Effector CD8-positive, alpha-beta T cell (primary cell): Measurements from ENCODE around the gene ADAT1.

Experiments
- DNase-seq: peaks from one replicate; lab custom pipeline; 2025; lab: John Stamatoyannopoulos, UW
- total RNA-seq, 4 experiments: gene quantifications; one replicate each; lab custom pipeline; 2026; lab: John Stamatoyannopoulos, UW

Gene ADAT1, protein sequence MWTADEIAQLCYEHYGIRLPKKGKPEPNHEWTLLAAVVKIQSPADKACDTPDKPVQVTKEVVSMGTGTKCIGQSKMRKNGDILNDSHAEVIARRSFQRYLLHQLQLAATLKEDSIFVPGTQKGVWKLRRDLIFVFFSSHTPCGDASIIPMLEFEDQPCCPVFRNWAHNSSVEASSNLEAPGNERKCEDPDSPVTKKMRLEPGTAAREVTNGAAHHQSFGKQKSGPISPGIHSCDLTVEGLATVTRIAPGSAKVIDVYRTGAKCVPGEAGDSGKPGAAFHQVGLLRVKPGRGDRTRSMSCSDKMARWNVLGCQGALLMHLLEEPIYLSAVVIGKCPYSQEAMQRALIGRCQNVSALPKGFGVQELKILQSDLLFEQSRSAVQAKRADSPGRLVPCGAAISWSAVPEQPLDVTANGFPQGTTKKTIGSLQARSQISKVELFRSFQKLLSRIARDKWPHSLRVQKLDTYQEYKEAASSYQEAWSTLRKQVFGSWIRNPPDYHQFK
- 29.5 to 55.8 (median 42.5) reads per million in 4 experiments for total RNA-seq

DNA sequence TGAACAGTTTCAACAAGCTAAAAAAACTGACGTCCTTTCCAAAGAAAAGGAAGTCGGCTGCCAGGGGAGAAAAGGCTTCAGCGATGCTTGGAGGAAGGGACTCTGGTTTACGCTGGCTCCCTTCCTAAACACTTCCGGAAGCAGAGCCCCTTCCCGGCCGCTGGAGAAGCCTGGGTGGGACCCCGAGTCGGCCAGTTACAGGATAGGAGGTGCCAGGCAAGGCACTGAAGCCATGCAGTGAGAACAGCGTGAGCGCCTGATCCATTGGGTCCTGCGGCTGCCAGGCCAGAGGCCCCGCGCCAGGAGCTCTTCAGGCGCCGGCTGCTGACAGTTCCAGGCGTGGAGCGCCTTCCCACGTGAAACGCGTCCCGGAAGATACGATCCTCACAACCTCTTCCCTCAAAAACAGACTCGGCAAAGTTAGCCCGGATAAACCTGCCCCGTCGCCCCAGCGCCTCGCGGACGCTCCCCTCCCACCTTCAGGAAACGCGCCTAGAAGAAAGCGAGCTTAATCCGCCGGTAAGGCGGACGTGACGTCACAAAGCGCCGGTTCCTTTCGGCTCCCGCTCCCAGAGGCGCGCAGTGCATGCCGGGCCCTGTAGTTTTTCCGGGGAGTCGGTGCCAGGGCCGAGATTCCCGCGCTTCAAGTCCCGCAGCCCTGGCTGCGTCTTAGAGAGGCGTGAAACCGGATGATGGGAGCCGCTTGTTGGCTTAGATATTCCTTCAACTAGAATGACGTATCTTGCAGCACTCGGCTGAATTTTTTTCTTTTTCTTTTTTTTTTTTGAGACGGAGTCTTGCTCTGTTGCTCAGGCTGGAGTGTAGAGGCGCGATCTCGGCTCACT is at the start of gene ADAT1:
ADAT1 (minus strand) TSS at position 521 of the 845 bp plus-strand sequence. CDS start 2,482 bp downstream, outside the sequence.
- DNase-seq, result peak; percentile 97

DNA sequence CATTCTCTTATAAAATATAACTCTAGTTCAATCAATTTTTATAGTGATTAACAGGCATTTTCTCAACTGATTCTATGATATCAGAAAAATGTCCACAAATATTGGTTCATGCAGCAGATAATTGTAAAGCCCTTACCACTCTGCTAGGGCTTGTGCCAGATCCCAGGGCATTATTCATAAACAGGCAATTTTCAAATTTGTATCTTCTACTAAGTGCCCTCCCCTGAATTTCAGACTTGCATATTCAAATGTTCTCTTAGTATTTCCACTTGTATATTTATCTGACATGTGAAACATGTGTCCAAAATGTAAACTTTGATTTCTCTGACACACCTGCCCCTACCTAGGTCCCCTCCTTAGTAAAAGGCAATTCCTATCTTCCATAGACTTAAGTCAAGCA is 44.4 kb upstream of the ADAT1 start:
- DNase-seq, result no peak

DNA sequence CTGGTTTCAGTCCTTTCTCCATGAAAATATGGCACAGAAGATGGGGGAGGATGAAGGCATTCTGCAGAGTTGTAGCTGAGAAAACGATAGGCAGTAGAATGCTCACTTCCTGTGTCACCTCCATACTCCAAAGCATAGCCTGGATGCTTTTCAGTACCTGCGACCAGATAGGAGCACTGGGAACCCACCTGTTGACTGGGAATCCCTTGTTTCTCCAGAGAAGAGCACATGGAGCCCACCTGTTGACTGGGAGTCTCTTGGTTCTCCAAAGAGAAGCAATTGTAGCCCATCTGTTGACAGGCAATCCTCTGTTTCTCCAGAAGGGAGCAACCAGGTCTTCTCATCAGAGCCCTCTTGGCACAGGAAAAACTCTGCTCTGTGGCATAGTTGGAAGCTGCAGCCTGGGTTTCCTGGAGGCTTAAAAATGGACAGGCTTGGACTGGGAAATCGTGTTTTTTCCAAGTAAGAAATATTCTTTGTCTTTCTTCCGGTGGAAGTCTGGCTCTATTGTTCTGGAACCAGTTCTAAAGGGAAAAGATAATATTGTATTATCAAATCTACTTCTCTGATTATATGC is 37.7 kb upstream of the ADAT1 start:
- no peak for DNase-seq

DNA sequence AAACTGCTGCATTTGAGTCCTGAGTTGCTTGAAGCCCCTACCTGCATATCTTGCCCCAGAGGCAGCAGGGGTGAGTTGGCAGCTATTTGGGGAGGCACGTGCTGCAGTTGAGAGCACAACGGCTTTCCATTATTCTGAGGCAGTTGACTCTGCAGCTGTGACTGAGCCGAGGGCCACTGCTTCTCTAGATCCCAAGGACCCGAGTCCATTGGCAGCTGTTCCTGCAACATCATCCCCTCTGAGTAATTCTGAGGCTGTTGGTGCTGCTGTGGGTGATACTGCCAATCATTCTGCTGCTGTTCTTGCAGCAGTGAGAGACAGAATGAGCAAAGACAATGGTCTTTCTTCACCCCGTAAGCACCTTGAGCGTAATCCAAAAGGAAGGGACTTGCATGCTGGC is 37.2 kb upstream of the ADAT1 start:
- no peak for DNase-seq

DNA sequence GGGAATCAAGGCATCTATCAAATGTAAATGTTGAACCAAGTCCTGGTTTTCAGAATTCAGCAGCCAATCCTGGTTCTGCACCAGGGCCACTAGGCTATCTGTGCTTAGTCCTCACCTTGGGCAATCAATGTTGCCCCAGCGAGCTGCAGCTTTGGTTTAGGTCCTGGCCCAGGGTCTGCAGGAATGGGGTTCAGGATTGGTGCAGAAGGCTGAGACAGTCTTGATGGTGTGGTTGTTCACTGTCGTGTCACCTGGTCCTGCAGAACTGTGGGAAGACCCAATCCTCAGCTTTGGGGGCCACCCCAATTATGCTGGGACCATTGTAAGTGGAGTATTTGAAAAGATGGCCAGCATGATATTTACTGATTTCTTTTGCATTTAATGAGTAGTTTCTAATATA is 35.1 kb upstream of the ADAT1 start:
- no peak for DNase-seq

DNA sequence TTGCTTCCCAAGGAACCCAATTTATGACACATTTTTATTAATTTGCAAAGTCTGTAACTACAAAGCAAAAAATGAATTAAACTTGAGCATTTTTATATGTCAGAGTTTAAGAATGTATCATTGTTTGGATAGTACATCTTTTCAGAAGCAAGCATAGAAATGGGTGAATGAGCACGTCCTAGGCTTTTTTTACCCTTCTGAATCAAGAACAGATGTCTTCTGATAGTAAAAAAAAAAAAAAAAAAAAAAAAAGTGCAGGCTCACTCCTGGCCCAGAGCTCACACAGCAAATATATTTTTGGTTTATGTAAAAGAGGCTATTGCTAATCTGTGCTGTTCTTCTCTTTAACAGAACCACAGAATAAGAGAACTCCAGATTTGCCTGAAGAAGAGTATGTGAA is 30.8 kb upstream of the ADAT1 start:
- DNase-seq, result no peak

DNA sequence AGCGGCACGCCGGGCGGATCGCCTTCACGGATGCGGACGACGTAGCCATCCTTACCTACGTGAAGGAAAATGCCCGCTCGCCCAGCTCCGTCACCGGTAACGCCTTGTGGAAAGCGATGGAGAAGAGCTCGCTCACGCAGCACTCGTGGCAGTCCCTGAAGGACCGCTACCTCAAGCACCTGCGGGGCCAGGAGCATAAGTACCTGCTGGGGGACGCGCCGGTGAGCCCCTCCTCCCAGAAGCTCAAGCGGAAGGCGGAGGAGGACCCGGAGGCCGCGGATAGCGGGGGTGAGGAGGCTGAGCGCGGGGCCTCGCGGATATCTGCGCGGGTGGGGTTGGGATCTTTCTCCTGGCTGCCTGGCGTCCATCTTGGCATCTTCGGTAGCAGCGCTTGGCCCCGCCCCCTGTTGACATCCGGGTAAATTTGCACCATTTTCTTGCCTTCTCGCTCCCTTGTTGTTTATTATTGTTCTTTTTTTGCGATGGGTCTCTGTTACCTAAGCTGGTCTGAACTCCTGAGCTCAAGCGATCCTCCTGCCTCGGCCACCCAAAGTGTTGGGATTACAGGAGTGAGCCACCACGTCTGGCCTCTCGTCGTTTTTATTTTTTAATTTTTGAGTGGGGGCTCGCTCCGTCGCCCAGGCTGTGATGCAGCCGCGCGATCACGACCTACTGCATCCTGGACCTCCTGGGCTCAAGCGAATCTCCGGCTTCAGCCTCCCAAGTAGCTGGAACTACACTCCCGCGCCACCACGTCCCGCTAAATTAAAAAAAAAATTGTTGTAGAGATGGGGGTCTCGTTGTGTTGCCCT is 25.4 kb upstream of the ADAT1 start:
- peak; percentile 76 for DNase-seq

DNA sequence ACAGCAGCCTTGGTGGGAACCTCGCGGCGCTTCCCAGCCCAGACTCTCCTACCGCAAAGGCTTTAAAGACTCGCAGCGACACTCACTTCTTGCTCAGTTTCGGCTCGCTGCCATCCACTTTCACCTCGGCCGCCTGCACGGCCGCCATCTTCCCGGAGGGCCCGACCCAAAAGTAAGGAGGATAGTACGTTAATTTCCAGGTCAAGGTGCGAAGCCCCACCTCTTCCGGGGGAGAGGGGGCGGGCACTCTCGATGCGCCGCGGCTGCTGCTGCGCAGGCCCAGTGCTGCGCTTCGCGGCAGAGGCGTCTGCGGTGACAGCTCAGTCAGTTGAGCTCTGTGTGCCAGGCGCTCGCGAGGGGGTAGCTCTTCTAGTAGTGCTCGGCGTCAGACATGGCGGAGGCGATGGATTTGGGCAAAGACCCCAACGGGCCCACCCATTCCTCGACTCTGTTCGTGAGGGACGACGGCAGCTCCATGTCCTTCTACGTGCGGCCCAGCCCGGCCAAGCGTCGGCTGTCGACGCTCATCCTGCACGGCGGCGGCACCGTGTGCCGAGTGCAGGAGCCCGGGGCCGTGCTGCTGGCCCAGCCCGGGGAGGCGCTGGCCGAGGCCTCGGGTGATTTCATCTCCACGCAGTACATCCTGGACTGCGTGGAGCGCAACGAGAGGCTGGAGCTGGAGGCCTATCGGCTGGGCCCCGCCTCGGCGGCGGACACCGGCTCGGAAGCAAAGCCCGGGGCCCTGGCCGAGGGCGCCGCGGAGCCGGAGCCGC is 24.6 kb upstream of the ADAT1 start, which contains the start of the genes KARS1 and TERF2IP:
KARS1 (minus strand) TSS at position 174 of the 773 bp plus-strand sequence; CDS start at position 148, 26 bp downstream.
TERF2IP (plus strand) TSS at position 282 of the 773 bp plus-strand sequence; CDS start at position 392, 110 bp downstream.
- peak; percentile 86 for DNase-seq

DNA sequence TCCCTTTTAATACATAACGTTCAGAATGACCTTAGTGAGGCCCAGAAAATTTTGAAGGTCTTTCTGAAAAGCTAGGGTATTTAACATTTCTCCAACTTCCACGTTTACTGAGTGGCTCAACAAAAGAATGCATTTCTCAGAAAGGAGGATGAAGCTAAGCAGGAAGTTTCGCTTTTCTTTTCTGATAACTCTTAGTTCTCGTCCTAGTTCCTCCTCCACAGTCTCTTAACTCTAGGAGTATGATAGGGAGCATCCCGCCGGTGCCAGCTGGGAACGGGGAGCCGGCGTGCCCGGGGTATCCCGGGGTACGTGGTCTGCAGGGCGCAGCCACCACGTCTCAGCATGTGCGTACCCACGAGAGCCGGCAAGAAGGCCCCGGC is 24.0 kb upstream of the ADAT1 start:
- no peak for DNase-seq

DNA sequence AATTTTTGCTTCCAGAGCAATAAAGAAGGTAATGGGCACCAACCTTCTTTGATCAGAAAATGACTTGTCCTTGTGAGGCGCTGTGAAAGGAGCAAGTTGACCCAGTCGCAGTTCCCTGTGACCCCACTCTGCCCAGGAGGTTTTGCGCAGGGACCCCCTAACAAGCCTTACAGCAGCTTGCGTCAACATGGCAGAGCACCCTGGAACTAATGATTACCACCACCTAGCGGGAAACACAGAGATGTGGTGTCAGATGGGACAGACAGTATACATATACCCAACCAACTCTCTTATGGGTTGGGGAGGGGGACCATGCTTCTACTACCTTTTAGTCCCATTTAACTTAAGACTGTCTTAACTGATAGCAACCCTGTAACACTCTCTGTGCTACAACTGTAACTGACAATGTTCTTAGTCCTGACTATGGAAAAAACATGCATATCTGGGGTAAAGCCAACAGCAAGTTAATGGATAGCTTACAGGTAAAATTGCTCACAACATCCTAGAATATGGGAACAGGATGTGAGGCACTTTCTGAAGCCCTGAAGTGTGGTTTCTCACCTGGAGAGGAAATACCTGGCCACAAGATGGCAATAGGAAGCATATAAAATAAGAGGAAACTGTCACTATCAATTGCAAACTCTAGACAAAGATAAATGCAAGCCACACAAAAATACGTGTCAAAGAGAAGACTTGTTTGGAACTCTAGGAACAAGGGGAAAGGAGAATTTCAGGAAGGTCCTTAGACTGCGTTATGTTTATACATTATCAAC is 21.3 kb upstream of the ADAT1 start:
- no peak for DNase-seq

DNA sequence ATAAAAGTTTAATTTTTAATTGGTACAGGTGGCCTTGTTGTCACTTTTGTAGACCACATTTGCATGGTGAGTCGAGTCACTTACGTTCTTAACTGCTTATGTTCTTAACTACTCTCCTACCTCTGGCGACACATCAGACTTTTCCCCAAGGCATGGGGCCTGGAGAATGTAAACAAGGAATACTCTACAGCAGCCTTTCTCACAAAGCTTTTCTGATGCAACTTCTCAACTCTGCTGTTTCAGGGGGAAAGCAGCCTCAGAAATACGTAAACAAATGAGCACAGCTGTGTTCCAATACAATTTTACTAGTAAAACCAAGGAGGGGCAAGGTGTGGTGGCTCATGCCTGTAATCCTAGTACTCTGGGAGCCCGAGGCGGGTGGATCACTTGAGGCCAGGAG is 17.5 kb upstream of the ADAT1 start:
- DNase-seq, result no peak

DNA sequence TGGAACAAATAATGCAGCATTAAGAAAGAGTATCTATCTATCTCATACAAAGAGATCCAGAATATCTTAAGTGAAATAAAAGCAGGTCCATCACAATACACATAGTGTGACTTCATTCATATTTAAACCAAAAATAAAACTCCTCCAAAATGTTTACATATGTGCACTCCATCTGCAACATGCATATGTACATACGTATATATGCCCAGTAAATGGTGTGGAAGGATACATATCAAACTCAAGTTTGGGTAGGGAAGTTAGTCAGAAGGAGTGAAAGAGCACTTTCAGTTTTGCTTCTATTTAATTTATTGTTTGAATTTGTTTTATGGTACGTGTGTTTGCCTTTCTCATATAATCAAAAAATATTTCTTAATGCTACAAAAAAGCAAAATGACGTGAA is 12.0 kb upstream of the ADAT1 start:
- DNase-seq, result no peak

DNA sequence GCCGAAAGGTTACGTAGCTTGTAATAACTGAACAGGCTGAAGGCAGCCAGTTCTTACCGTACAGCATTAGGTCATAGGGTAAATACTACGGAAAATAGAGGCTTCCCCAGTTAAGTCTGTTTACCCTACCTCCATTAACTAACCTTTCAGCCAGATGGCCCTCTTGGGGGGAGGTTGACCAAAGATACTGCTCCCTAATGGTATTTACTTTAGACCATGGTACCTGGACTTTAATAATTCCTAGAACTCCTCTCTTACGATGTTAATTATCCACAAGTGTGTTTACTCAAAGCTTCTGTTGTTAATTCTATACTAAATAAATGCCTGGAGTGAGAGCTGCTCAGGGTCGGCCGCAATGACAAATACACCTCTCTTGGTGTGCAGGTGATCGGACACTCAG is 9.8 kb upstream of the ADAT1 start:
- no peak for DNase-seq

DNA sequence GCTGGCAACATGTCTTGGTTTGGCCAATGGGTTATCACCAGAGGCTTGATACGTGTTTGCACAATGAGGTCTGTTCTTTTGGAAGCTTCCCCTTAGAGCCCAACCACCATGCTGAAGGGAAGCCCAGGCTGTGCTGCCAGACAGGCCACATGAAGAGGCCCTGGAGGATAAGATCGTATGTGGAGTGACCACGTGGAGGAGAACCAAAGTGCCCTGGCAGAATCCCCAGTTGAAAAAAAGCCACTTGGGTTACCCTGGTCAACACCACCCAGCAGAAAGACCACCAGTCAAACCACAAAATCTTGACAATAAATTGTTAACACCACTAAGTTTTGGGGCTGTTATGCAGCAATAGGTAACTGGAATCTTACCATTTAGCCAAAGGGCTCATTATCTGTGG is 7.0 kb upstream of the ADAT1 start:
- DNase-seq, result no peak

DNA sequence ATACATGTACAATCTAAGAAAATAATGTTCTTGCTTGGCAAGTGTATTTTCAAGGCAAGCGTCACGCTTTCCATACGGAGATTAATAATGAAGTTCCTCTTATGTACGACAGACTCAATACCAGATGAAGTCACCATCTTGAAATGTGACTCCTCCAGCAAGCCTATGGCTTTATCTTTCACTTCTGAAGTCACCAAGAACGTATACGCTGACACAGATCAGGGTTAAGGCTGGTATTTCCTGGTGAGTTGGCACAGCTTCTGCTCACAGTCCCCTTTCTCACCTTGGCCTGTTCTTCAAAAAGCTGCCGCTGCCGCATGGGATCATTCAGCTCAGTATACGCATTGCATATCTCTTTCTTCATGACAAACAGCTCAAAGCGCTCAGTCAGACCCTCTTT is 6.1 kb upstream of the ADAT1 start:
- no peak for DNase-seq

DNA sequence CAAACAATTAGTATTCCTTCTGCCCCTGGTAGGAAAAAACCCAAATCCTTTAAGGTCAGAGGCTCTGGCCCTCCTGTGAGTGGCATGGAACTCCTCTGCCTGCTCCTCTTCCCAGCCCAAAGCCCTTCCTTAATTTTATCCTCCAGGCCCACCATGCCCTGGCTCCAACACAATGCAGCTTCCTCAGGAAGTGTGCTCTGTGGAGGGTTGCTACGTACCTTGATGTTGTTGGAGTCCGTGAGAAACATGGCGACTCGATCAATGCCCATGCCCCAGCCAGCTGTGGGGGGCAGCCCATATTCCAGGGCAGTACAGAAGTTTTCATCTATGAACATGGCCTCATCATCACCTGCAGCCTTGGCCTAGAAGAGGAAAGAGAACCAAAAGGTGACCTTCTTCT is 5.3 kb upstream of the ADAT1 start:
- no peak for DNase-seq

DNA sequence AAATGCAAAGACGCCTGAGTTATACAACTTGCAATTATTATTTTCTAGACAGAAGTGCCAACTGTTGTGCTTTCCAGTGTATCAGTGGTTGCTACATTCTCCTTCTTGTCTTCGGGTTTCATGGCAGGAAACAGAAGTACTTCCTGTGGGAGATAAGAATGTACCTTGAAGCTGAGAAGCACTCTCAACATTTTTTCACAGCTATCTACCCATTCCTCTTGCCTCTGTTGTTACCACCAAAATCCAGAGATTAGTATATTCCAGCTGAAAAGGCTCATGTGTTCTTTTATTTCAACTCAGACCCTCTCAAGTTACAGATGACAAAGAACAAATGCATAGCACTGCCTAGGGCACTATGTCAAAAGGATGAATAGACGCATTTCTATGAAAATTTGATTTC is 4.8 kb upstream of the ADAT1 start:
- no peak for DNase-seq

DNA sequence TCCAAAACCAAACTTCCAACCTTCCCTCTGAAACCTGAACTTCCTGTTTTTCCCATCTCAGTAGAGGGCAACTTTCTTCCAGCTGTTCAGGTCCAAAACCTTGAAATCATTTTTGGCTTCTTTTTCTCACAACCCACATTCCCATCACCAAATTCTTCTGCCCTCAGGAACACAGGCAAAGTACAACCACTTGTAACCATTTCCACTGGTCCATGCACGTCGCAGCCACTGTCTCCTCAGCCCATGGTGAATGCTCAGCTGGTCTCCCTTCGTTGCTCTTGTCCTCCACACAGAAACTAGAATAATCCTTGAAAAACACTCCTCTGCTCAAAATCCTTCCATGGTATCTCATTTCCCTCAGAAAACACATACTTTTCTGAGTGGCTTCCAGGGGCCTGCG is 3.7 kb upstream of the ADAT1 start:
- no peak for DNase-seq

DNA sequence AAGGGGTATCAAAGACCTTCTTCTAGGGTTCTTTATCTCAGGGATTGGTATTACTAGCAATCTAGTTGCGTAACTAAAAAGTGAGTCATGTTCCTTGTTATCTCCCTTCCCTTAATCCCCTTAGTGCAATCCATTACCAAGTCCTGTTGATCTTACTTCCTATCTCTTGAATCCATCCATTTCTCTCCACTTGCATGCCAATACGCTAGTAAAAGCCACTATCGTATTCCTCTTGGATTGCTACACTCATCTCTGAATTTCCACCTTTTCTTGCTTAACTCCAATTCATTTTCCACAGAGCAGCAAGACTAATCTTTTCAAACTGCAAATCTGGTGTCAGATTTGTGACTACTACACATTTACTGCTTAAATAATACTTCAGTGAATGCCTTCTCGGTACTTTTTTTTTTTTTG is 1.8 kb upstream of the ADAT1 start:
- DNase-seq, result no peak

DNA sequence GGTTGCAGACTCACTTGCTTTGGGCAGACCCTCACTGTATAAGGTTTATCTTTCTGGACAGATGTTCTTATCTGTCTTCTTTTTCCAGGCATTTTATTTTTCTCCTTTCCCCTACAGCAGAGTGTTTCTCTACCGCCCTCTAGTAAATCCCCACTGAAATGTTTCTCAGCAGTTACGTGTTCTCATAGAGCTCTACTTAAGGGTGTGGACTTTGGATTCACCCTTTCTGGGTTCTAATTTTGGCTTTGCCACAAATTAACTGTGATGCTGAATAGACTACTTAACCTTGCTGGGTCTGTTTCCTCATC is 2.0 kb downstream of the ADAT1 start:
- DNase-seq, result no peak
